Uterus (tissue), 4 donors: ENCODE results near the gene KHSRP. TPM values are rescaled to one million over a fixed set of nuclear protein-coding genes. Genes with fewer than 3 reads are reported as not detected.

ENCODE experiments used
- DNase-seq, 2 donors: peaks; one replicate each; pipeline ENCODE4 v3.0.0-alpha.2; 2019 to 2020
- H3K27ac ChIP-seq, 2 donors: fragments of 200-600 bp; sonication (generic); 1 replicate in 1 of 2; 2 replicates in 1 of 2; pipeline ENCODE4 v1.5.1; 2016 to 2018
- H3K27me3 ChIP-seq, 2 donors: fragments of 200-600 bp; sonication (generic); one replicate each; pipeline ENCODE4 v1.5.1; 2018 to 2019; ENCODE audit warnings: control low read depth in 1 of 2
- H3K36me3 ChIP-seq, 2 donors: fragments of 200-600 bp; sonication (generic); one replicate each; pipeline ENCODE4 v1.5.1; 2019; ENCODE audit warnings: control low read depth in 1 of 2
- H3K4me1 ChIP-seq, 2 donors: fragments of 200-600 bp; sonication (generic); one replicate each; pipeline ENCODE4 v1.5.1; 2018 to 2019; ENCODE audit warnings: control low read depth in 1 of 2
- H3K4me3 ChIP-seq, 2 donors: fragments of 200-600 bp; sonication (generic); 1 replicate in 1 of 2; 2 replicates in 1 of 2; pipeline ENCODE4 v1.5.1; 2018 to 2019; ENCODE audit warnings: mild to moderate bottlenecking in 1 of 2
- H3K9me3 ChIP-seq, 2 donors: fragments of 200-600 bp; sonication (generic); one replicate each; pipeline ENCODE4 v1.5.1; 2019; ENCODE audit warnings: control low read depth in 1 of 2
- CTCF ChIP-seq, 4 experiments: fragments of 200-600 bp in 2 of 4; fragments of 450-650 bp in 2 of 4; sonication (generic) in 2 of 4; IDR thresholded peaks; one replicate each; pipeline ENCODE4 v1.5.1; 2016 to 2019; ENCODE audit warnings: antibody characterized with exemption in 4 of 4, mild to moderate bottlenecking in 2 of 4, moderate library complexity in 1 of 4
- POLR2A ChIP-seq, 2 donors: fragments of 450-650 bp; IDR thresholded peaks; one replicate each; pipeline ENCODE4 v1.6.1; 2016; ENCODE audit warnings: antibody characterized with exemption in 2 of 2, mild to moderate bottlenecking in 1 of 2, moderate library complexity in 1 of 2
- intact Hi-C: fragments of 100-400 bp; cut with DNase I; formaldehyde crosslinking; loops from one replicate; pipeline ENCODE4 v1.15.1; 2023; ENCODE audit warnings: low total_unique reads
- total RNA-seq, 4 donors: library from RNA; depleted of rRNA in 3 of 4; stranded (reverse); fragments of >200 nt in 3 of 4; gene quantifications; one replicate each; pipeline versions ENCODE4 v1.1.0 to v1.2.4, GENCODE V29; 2014 to 2023
- donor health status: DM: yes; HTN: yes; CAD: no.

The KHSRP gene
- 100 to 1,000 TPM in 2 of 4 donors, 10 to 100 TPM in 2; 23.5 to 259 (median 66.5) TPM for total RNA-seq

- intact Hi-C loops = no loop called here
- Histone ChIP-seq H3K36me3 (no peaks in the 10 kb centered on the region), H3K4me3 (peak within 1 kb of the TSS; percentile 85 to 89), H3K9me3 (no peaks in the 10 kb centered on the region), H3K4me1 (peaks cover 0 to 8% of the 10 kb centered on the region in 2 donors), H3K27ac (peak within 1 kb of the TSS; percentile 82 to 90), H3K27me3 (no peaks in the 10 kb centered on the region)
- peak; percentile 22 to 47 for DNase-seq
- peak; percentile 77 to 91 for TF ChIP-seq POLR2A (IDR thresholded peaks at IDR 0.05)
- TF ChIP-seq CTCF (IDR thresholded peaks at IDR 0.05) = no peak
These were observed at the start of gene KHSRP for GRCh38 chr19:6424195-6424938. Gene KHSRP, minus strand, starts transcription at chr19:6424811. Its CDS starts 110 bp downstream, at chr19:6424701.

DNA sequence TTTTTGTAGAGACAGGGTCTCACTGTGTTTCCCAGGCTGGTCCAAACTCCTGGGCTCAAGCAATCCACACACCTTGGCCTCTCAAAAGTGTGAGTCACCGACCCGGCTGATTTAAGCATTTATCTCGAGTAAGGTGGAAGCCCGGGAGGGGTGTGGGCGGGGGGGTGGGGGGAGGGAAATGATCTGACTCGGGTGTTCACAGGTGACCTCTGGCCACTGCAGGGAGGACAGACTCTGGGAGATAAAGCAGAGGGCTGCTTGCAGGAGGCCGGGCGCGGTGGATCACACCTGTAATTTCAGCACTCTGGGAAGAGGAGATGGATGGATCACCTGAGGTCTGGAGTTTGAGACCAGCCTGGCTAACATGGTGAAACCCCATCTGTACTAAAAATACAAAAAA lies 49.0 kb upstream of the KHSRP start:
- peaks cover 0 to 14% of the 10 kb centered on the region in 2 donors for H3K4me1 ChIP-seq
- H3K27me3 ChIP-seq = peaks cover 4 to 22% of the 10 kb centered on the region in 2 donors
- DNase-seq = no peak
- H3K36me3 ChIP-seq = no peaks in the 10 kb centered on the region
- intact Hi-C loops = no loop called here
- no peaks in the 10 kb centered on the region for H3K9me3 ChIP-seq
- H3K27ac ChIP-seq = no peak overlapping the region
- no peak overlapping the region for H3K4me3 ChIP-seq
- TF ChIP-seq POLR2A (IDR thresholded peaks at IDR 0.05) (no peak), CTCF (IDR thresholded peaks at IDR 0.05) (no peak)

DNA sequence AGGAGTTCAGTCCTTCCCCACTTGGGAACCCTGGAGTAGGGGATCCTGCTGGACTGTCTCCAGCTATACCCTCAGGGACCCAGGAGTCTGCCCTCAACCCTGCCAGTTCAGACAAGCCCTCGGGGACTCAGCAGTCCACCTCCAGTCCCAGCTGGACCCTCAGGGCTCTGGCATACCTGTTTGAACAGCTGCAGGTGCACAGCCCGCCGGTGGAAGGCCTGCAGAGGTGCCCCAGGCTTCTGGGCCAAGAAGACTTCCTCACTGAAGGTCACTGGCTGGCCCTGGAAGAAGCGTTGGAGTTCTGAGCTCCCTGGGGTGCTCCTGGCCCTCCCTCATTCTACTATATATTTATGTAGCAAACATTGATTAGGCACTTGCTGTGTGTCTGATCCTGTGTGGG lies 48.1 kb upstream of the KHSRP start:
- H3K4me1 ChIP-seq = peaks cover 0 to 14% of the 10 kb centered on the region in 2 donors
- no peaks in the 10 kb centered on the region for H3K36me3 ChIP-seq
- H3K27me3 ChIP-seq = peaks cover 4 to 22% of the 10 kb centered on the region in 2 donors
- H3K27ac ChIP-seq = no peak overlapping the region
- no peaks in the 10 kb centered on the region for H3K9me3 ChIP-seq
- no peak overlapping the region for H3K4me3 ChIP-seq
- no peak for TF ChIP-seq CTCF (IDR thresholded peaks at IDR 0.05)
- TF ChIP-seq POLR2A (IDR thresholded peaks at IDR 0.05) = no peak
- intact Hi-C loops = no loop called here
- DNase-seq = no peak

GRCh38 chr19:6471076-6471475 lies 46.5 kb upstream of the KHSRP start:
- no peak for TF ChIP-seq POLR2A (IDR thresholded peaks at IDR 0.05)
- TF ChIP-seq CTCF (IDR thresholded peaks at IDR 0.05) = no peak
- Histone ChIP-seq H3K4me3 (no peak overlapping the region), H3K36me3 (no peaks in the 10 kb centered on the region), H3K27ac (no peak overlapping the region), H3K27me3 (peaks cover 4 to 12% of the 10 kb centered on the region in 2 donors), H3K4me1 (peaks cover 0 to 3% of the 10 kb centered on the region in 2 donors), H3K9me3 (no peaks in the 10 kb centered on the region)
- intact Hi-C loops = no loop called here
- no peak for DNase-seq

GRCh38 chr19:6470173-6470572 lies 45.6 kb upstream of the KHSRP start:
- no peak for DNase-seq
- Histone ChIP-seq H3K4me3 (no peak overlapping the region), H3K27me3 (peaks cover 0 to 3% of the 10 kb centered on the region in 2 donors), H3K36me3 (no peaks in the 10 kb centered on the region), H3K27ac (no peak overlapping the region), H3K9me3 (no peaks in the 10 kb centered on the region), H3K4me1 (no peaks in the 10 kb centered on the region)
- TF ChIP-seq POLR2A (IDR thresholded peaks at IDR 0.05) = no peak
- no peak for TF ChIP-seq CTCF (IDR thresholded peaks at IDR 0.05)
- intact Hi-C loops = no loop called here
